Measurements from ENCODE around the gene MKNK1.
A peak's percentile ranks its signal among the peaks of the same experiment; 100 is the strongest.

The MKNK1 gene

DNA sequence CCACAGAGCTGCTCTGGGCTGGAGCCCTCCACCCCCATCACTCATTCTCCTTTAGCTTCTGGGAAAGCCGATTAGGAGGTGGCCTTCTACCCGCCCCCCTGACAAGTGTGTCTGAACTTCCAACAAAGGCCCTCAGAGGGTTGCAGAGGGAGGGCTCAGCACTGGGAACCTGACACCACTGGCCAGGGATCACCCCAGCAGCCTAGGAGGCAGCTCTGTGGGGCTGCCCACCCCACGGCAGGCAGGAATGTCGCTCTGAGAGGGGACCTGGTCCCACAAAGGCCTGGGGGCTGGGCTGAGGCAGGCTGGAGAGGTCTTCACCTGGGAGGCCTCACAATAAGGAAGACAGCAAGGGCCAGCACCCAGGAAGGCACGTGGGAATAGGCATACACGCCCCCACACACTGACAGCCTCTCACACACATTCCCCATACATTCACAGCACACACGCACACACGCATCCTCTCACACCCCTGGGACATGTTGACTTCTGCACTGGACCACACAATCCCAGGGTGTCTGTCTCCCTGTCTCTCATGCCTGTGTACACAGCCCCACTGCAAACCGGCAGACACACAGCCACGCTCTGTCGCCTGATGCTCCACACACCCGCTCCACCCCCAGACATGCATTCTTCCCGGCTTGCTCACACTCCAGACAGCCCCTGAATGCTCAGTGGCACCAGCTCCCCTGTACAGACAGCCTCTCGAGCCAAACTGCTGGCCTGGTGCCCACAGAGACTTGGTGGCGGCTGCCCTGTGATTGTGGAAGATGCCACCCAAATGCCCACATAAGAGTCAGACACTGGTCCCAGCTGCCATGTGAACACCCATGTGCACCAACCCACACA, 83.8 kb downstream of the MKNK1 start:
- Histone ChIP-seq H3K36me3 (no peaks in the 10 kb centered on the region), H3K4me3 (ENCODE audit: low read depth, low read length) (peak overlapping the region; percentile 17), H3K27me3 (ENCODE audit: insufficient read depth, low read depth, severe bottlenecking) (no peaks in the 10 kb centered on the region), H3K9me3 (ENCODE audit: severe bottlenecking) (no peaks in the 10 kb centered on the region), H3K27ac (peak overlapping the region; percentile 93)
- TF ChIP-seq, protein P1, sequence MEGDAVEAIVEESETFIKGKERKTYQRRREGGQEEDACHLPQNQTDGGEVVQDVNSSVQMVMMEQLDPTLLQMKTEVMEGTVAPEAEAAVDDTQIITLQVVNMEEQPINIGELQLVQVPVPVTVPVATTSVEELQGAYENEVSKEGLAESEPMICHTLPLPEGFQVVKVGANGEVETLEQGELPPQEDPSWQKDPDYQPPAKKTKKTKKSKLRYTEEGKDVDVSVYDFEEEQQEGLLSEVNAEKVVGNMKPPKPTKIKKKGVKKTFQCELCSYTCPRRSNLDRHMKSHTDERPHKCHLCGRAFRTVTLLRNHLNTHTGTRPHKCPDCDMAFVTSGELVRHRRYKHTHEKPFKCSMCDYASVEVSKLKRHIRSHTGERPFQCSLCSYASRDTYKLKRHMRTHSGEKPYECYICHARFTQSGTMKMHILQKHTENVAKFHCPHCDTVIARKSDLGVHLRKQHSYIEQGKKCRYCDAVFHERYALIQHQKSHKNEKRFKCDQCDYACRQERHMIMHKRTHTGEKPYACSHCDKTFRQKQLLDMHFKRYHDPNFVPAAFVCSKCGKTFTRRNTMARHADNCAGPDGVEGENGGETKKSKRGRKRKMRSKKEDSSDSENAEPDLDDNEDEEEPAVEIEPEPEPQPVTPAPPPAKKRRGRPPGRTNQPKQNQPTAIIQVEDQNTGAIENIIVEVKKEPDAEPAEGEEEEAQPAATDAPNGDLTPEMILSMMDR (IDR thresholded peaks at IDR 0.05; ENCODE audit: low read depth, low read length), result no peak
- DNase-seq, result peak; percentile 96

DNA sequence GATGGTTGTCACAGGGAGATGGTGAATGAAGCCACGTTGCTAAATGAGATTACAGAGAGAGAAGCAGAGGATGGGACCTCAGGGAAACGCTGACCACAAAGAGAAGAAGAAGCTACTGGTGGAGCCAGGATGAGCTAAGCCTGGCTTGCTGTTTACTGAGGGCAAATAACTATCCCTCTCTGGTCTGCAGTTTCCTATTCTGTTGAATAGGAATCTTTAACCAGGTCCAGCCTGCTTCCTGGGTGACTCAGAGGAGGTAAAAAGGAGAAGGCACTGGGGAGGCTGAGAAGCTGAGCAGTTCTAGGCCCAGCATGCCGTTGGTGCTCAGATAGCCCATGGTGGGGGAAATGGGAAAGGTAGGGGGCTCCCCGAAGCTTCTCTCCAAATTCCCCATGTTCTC, 84.9 kb downstream of the MKNK1 start:
- no peak for DNase-seq
- peak overlapping the region; percentile 93 for H3K27ac ChIP-seq
- TF ChIP-seq, protein P1 (IDR thresholded peaks at IDR 0.05; ENCODE audit: low read depth, low read length), result no peak
- H3K4me3 ChIP-seq (ENCODE audit: low read depth, low read length), result no peak overlapping the region
- H3K36me3 ChIP-seq, result no peaks in the 10 kb centered on the region
- no peaks in the 10 kb centered on the region for H3K9me3 ChIP-seq (ENCODE audit: severe bottlenecking)
- H3K27me3 ChIP-seq (ENCODE audit: insufficient read depth, low read depth, severe bottlenecking), result no peaks in the 10 kb centered on the region

DNA sequence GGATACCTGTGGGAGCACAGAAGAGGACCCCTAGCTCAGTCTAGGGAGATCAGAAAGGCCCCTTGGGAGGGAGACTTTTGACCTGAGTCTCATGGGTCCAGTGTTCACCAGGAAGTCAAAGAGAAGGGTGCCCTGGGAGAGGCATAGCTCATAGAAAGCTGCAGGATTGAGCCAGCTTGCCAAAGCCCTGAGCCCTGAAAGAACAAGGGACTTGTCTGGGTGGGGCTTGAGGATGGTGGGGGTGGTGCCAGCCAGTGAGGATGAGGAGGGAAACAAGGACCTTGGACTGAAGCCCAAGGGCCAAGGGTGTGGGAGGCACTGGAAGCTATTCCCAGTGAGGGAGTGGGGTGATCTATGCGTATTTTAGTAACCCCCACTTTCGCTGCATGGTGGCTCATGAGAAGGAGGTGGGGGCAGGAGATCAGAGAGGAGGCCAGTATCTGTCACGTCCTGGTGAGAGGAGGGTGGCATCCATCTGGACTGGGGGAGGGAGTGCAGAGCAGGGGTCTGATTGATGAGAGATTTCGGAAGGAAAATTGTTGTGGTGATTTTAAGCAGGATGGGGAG, 86.1 kb downstream of the MKNK1 start:
- no peak overlapping the region for H3K4me3 ChIP-seq (ENCODE audit: low read depth, low read length)
- no peaks in the 10 kb centered on the region for H3K36me3 ChIP-seq
- H3K9me3 ChIP-seq (ENCODE audit: severe bottlenecking), result no peaks in the 10 kb centered on the region
- TF ChIP-seq, protein P1 (IDR thresholded peaks at IDR 0.05; ENCODE audit: low read depth, low read length), result no peak
- no peak for DNase-seq
- peak overlapping the region; percentile 93 for H3K27ac ChIP-seq
- no peaks in the 10 kb centered on the region for H3K27me3 ChIP-seq (ENCODE audit: insufficient read depth, low read depth, severe bottlenecking)

DNA sequence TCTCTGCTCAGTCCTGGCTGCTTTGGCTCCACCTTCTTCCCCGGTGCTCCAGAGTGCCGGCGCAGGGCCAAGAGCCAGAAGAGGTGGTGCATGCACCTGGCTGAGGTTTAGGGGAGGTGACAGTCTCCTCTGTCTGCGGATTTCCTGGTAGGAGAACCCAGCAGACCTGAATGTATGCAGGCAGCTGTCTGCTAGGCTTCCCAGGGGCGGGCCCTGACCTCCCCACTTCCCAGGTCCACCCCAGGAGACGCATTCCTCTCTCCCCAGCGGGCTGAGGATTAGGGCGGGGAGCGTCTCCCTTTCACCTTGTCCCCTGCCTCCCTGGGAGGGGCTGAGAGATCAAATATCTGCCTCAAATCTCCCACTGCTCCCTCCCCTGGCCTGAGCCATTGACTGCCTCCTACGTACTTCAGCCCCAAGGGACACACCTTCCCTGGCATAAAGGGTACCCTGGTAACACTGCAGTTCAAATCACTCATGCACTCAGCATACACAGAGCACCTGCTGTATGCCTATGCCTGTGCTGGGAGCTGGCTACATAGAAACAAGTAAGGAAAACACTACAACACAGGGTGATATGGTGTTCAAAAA, 87.0 kb downstream of the MKNK1 start:
- peak; percentile 85 for DNase-seq
- H3K27me3 ChIP-seq (ENCODE audit: insufficient read depth, low read depth, severe bottlenecking), result no peaks in the 10 kb centered on the region
- peak overlapping the region; percentile 2; the same call in 1 of the 2 replicates for H3K4me3 ChIP-seq (ENCODE audit: low read depth, low read length)
- H3K27ac ChIP-seq, result peak overlapping the region; percentile 93; the same call in 1 of the 2 replicates
- no peaks in the 10 kb centered on the region for H3K36me3 ChIP-seq
- TF ChIP-seq, protein P1 (IDR thresholded peaks at IDR 0.05; ENCODE audit: low read depth, low read length), result peak; percentile 6; the same call in 1 of the 2 replicates
- H3K9me3 ChIP-seq (ENCODE audit: severe bottlenecking), result no peaks in the 10 kb centered on the region

DNA sequence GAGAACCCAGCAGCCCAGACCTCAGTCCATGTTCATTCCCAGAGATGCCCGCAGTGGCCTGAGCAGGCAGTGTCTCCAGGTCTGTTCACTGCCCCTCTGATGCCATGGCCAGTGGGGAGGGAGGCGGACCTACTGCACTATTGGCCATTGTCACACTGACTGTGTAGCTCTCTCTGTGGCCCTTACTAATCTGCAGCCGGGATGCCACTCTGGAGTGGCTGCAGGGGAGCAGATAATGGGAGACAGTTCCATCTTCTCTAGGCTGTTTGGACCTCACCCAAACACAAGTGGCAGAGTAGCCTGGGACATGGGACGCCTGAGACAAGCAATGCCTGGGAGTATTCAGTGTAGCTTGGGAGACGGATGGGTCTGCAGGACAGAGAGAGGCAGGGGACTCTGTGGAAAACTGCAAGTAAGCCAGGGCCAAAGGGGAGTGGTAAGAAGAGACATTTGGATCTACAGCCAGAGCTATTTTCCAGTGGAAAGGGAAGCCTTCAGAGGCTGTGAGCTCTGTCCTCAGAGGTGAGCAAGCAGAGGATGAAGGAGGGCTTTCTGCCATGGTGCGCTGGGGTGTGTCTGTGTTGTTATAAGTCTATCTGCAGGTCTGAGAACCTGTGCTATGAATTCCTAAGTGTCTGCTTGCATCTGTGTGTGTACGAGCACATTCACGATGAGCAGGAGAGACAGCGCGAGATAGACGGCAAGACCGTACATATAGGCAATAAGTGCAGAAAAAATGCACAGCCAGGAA, 87.7 kb downstream of the MKNK1 start:
- DNase-seq, result no peak
- Histone ChIP-seq H3K27ac (0 out of 2 replicates have a peak overlapping the region, but pooled peaks have one; percentile 11), H3K4me3 (ENCODE audit: low read depth, low read length) (no peak overlapping the region), H3K36me3 (no peaks in the 10 kb centered on the region), H3K27me3 (ENCODE audit: insufficient read depth, low read depth, severe bottlenecking) (no peaks in the 10 kb centered on the region), H3K9me3 (ENCODE audit: severe bottlenecking) (no peaks in the 10 kb centered on the region)
- TF ChIP-seq, protein P1 (IDR thresholded peaks at IDR 0.05; ENCODE audit: low read depth, low read length), result no peak

All from WERI-Rb-1 (cell line).